GM19467 (cell line): Measurements from ENCODE around the gene SAYSD1.

Experiments
- ATAC-seq: cut with Tn5 transposase; IDR thresholded peaks from one replicate; pipeline ENCODE4 v1.9.1; 2021; ENCODE audit warnings: mild to moderate bottlenecking, moderate library complexity; ENCODE audit not compliant: unreplicated experiment

The SAYSD1 gene

GRCh38 chr6:39079197-39080125 lies 35.5 kb downstream of the SAYSD1 start:
- ATAC-seq = no peak

DNA sequence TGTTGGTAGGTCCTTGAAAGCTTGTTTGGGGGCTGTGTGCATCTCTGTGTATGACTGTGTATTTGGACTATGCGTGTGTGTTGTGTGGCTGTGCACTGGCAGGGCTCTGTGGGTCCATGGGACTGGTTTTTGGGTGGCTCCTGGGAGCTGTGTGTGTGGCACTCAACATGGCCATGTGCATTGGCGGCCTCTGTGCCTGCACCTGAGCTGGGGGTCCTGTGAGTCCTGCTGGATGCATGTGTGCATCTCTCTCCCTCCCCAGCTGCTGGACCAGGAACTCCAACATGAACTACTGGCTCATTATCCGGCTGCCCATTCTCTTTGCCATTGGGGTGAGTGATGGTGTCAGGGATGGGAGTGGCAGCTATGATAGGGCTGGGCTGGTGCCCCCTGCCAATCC lies 36.3 kb downstream of the SAYSD1 start:
- no peak for ATAC-seq

GRCh38 chr6:39077882-39078594 lies 36.9 kb downstream of the SAYSD1 start:
- ATAC-seq = no peak

DNA sequence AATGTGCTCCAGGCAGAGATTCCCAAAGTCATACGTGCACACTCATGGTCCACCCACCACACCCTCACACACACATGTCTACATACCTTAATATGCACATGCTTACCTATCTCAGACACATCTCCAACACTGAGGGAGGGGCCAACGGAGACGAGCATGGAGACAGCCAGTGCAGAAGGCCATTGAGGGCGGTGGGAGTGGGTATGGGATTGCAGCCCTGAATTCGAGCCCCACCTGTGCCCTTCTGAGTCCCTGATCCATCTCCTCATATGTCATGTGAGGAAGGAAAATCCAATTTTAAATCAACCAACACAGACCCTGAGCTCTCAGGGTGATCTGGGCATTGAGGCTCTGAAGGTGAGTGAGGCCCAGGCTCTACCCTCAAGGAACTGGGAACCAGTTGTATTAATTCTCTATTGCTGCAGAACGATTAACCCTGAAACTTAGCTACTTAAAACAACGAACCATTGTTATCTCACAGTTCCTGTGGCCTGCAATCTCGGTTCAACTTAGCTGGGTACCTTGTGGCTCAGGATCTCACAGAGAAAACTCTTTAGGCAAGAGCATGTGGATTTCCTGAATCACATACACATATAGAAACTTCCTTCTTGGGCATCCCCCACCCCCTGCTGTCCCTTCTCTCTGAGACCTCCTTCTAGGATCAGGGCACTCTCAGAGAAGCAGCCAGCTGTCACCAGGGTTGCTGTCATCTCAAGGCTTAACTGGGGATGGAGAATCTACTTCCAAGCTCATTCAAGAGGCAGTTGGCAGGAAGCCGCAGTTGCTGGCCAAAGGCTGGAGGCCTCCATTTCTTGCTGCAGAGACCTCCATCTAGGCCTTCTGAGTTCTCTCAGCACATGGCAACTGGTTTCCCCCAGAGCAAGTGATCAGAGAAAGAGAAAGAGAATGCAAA lies 38.1 kb downstream of the SAYSD1 start:
- no peak for ATAC-seq

DNA sequence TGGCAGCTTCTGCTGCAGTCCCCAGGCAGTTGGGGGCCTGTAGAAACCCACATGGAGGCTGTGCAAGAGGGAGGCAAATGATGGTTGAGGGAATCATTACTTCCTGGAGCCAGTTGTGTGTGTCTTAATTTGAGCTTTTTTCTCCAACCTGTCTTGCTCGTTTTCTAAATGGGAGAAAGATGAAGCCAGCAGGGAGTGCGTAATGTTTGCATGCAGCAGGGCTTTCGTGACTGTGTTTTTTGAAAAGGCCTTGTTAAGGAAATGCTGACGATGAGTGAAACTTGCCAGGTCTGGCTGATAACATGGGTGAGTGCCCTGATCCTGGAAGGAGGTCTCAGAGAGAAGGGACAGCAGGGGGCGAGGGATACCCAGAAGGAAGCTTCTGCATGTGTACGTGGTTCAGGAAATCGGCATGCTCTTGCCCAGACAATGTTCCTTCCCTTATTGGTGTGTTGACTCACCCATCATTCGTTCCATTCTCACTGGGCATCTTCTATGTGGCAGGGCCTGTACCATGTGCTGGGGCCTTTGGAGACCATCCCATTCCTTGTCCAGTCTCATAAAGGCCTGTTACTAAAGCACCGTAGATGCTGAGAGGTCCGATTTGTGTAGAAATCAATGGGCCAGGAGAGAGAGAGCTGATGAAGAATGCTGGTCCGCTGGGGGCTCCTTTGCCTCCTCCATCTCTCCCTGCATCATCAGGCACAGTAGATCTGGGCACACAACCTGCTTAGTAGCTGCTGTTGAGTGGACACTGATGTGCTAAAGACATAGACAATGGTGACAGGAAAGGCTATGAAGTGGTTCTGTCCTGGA lies 39.0 kb downstream of the SAYSD1 start:
- ATAC-seq = no peak

DNA sequence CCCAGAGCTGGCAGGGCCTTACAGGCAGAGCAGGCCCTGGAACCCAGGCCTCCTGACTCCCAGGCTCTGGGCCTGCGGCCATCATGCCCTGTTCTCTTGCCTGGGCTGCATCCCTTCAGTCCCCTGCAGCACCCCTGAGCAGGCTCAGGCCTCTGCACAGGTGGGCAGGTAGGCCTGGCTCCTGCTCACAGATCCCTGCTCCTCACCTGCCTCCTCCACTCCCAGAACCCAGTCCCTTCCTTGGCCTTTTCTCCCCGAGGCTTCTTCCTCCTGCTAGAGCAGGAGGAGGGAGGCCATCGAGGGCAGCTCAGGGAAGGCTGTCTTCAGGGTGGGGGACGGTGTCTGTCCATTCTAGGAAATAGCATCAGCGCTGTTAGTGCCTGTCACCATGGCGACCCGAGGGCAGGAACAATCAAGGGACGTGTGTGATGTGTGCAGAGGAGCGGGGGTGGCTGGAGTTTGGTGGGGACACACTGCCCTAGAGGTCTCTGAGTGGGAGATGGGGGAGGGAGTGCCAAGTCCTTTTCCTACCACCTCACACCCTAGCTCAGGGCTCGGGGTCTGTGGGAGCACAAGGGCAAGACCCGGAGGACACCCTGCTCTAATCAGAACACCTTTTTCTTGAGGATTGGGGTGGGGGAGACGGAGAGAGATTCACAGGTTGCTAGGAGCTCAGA lies 39.8 kb downstream of the SAYSD1 start:
- no peak for ATAC-seq

GRCh38 chr6:39074486-39074885 lies 40.5 kb downstream of the SAYSD1 start:
- no peak for ATAC-seq

- no peak for ATAC-seq
Observed at GRCh38 chr6:39073471-39074355, 41.3 kb downstream of the SAYSD1 start.

DNA sequence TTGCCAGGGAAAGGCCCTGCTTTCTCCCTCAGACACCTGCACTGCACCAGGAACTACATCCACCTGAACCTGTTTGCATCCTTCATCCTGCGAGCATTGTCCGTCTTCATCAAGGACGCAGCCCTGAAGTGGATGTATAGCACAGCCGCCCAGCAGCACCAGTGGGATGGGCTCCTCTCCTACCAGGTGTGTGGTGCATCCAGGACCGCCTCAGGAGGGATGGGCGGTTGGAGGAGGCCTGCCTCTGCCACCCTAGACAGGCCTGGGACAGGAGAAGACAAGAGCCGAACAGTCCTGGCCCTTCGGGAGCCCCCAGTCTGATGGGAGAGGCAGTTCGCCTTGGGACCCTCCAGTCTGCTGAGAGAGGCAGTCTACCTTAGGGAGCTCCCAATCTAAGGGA lies 42.2 kb downstream of the SAYSD1 start:
- no peak for ATAC-seq

GRCh38 chr6:39068391-39068790 lies 46.6 kb downstream of the SAYSD1 start:
- ATAC-seq = no peak

DNA sequence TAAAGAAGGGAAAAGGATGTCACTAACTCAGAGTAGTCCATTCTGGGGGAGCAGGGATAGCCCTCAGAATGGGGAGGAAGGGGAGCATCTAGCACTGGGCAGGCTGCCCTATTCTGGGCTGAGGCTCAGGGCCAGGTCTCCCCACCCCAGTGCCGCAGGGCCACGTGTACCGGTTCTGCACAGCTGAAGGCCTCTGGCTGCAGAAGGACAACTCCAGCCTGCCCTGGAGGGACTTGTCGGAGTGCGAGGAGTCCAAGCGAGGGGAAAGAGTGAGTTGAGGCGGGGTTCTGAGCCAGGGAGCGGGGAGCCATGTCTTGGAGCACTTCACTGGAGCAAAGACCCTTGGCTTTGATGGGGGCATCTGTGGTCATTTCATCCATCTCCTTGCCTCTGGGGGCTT lies 49.4 kb downstream of the SAYSD1 start:
- no peak for ATAC-seq

DNA sequence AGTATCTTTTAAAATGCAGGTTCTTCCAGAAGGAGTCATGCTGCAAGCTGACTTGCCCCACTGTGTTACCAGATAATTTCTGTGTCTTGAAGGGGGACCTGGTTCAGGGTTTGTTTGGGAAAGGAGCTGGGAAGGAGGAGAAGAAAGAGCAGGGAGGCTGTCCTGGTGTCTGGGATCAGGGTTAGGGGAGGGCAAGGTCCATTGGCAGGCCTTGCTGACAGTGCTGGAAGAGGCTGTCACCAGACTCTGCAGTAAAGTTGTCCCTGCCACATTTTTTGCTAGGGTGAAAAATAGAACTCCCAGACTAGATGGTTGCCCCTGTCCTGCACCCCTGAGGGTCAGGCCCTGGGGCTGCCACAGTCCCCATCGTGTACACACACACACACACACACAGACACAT lies 51.5 kb downstream of the SAYSD1 start:
- no peak for ATAC-seq

DNA sequence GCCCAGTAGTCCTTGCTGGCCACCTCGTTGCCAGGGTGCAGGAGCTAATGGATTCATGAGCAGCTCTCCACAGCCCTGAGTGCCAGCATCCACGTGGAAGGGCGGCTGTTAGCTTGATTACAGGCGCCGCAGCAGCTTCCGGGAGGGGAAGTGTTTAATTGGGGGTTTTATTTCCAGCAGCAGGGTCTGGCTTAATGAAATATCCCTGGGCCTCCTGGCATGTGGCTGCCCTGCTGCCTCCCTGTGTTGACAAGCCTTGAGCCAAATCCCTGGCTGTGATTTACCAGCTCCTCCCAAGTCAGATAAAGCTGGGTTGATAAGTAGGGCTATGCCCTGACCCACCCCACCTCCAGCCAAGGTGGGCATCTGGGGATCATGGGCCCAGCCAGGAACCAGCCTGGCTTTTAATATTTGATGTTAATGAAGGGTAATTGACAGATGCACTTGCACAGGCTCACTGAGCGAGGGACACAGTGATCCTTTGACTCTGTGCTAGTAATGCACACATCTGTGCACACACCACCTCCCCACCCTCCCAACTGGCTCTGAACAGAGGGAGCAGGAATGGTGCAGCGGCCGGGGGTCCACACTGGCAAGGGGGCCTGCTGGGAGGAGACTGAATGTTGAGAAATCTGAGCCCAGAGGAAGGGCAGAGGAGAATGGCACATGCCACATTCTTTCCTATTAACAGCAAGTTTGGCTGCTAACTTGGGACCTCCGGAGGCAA lies 52.8 kb downstream of the SAYSD1 start:
- ATAC-seq = no peak

- no peak for ATAC-seq
Observed at GRCh38 chr6:39061588-39061987, 53.4 kb downstream of the SAYSD1 start.

DNA sequence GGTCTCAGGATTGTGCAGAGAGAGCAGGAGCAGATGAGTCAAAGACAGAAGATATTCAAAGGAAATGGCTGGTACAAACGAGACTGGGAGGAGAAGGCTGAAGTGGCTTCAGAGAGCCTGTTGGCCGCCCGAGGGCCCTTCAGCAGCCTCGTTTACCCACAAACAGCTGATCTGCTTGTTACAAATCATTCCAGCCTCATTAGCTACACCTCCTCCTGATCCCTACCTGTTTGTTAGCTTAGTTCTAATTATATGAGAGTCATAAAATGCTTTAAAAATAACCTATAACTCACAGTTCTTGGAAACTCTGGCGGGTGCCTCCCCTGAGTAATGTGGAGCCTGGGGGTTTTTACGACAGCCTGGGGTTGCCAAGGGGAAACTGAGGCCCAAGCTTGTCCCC lies 53.8 kb downstream of the SAYSD1 start:
- no peak for ATAC-seq

DNA sequence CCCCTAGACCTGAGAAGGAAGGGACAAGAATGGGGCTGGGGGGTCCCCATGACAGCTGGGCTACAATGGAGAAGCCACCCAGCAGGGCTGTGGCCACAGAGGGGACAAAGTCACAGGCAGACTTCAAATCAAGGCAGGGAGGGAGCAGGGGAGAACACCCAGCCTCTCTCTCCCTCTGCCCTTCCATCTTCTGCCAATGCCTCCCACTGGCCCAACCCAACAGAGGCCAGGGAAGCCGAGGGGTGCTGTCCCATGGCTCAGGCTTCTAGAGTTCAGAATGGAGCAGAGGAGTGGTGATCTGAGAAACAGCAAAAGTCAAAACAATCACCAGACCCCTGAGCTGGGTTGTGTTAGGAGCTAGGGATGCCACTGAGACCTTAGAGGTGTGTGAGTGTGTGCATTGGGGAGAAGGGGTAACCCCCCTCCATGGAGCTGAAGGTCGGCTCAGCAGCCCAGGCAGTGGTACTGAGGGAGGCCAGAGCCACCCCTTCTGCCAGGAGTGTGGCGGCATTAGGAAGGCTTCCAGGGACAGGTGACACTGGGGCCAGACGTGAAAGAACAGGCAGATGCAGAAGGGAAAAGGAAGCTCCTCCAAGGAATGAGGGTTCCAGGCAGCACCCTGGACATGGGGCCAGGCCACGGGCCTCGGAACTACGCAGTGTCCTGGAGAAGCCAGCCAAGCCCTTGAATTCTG lies 54.4 kb downstream of the SAYSD1 start:
- ATAC-seq = no peak

DNA sequence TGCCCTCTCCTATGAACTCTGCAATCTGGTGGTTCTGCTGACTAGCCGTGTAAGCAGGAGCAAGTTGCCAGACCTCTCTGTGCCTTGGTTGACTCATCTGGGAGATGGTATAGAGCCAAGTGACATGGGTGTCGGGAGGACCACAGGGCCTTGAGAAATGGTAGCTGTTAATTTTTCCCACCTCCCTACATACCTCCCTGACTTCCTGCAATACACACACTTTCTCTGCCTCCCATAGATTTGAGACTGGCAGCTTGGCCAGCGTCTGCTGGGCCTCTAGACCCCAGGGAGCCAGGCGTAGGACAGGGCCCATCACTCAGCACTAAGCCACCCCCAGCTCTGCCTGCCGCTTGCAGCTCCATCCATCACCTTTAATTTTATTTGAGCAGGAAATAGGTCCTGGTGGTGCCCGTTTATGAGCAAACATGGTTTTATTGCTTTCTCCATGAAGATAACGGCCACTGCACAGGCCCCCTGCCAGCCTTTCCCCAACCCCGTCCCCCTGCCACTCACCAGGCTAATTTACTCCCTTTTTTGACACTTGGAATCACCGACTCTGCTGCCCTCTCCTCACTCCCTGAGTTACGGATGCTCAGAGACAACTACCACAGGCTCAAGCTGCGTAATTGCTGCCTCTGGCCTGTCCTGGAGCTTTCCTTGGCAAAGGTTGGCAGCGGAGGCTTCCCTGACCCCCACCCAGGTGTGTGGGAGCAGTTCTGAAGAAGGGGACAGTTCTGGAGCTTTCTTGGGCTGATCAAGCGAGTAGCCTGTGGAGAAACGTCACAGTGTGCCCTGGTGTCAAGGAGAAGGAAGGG lies 55.3 kb downstream of the SAYSD1 start:
- no peak for ATAC-seq
